Anterior cingulate cortex (tissue), 58 donors: ENCODE results near the gene FAM13A.
A peak's percentile ranks its signal among the peaks of the same experiment; 100 is the strongest.
"Not testable (repeated sequence)": the region's sequence is repeated elsewhere in the genome, so short reads cannot be mapped to it uniquely, and the experiment has no call there.

Source experiments
- DNase-seq, 58 donors: peaks; one replicate each; lab custom pipeline; 2025; lab: John Stamatoyannopoulos, UW

FAM13A gene

DNA sequence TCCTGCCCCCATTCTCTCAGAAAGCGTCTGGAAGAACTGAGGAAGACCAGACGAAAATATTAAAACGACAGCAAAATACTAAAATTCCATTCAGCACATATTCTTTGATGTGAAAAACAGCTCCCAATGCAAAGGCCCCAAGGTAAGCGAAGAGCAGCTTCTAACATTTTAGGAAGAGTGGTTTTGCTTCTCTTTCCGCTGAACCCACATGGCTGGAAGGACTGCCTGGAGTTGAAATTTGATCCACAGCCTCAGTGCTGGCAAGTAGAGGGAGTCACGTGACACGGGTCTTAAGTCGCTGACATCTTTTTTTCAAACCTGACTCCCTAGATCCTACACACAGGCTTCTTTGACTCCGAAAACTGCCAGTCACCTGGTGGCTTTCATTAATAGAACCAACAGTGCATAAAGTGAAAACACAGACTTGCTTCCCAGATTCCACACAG lies at the start of gene FAM13A:
Gene FAM13A, minus strand, starts transcription at position 233 of the 446 bp plus-strand sequence. Its CDS starts 221 bp downstream, at position 12.
- peak in 52 of 58 donors; percentile 1 to 70 (median 26) for DNase-seq

DNA sequence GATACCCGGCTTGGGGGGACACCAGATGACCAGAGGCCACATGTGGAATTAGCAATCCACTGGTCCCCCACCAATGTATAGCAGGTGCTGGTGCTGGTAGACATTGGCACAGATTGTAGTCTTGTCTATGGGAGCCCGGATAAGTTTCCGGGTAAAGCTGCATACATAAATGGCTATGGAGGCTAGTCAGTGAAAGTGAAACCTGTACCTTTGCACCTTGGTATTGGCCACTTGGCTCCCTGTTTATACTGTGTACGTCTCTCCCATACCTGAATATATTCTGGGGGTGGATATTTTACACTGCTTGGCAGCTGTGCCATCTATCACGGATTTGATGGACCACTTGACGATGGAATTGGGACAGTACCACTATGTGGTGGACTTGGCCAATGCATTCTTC lies 48.7 kb upstream of the FAM13A start:
- no peak for DNase-seq

DNA sequence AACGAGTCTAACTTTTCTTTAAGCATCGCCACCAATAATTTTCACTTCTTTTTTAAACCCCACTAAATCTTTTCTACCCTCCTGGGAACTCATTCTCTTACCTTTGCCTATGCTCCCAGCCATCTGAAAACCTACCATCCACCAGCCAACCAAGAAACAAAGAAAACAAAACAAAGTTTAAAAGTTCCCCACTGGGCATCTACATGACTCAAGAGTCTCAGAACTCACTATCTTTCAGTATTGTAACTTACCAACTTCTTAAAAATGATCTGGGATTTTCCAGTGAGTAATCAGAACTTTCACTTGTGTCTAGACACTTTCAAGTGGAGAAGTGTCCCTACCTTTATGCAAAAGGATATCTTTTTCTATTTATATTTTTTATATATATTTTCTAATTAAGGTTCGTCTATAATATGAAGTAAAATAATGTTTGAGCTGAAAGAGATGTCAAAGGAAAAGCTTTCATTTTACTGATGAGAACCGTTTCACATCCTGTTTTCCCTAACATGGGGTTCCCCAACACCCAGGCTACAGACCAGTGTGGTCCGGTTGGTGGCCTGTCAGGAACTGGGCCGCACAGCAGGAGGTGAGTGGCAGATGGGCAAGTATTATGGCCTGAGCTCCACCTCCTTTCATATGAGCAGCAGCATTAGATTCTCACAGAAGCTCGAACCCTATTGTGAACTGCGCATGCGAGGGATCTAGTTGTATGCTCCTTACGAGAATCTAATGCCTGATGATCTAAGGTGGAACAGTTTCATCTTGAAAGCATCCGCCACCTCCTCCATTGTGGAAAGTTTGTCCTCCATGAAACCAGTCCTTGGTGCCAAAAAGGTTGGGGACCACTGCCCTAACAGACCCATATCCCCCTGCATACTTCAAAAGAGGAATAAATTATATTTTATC lies 44.5 kb upstream of the FAM13A start:
- DNase-seq, result no peak

DNA sequence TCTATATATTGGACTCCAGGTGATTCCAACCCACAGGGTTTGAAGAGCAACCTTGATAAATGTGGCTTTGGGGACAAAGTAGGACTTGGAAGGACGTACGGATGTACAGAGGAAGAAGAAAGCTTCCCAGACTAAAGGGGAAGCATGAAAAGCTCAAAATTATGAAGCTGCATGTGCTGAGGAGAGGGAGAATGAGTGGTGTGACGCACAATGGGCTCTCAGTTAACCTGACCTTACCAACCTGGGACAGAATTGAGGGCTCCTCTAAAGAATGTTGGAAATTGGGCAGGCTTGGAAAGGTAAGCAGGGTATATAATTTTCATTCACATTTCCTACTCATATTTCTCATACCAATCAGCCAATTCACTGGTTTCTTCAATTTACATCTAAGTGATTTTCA lies 43.9 kb upstream of the FAM13A start:
- DNase-seq, result no peak

DNA sequence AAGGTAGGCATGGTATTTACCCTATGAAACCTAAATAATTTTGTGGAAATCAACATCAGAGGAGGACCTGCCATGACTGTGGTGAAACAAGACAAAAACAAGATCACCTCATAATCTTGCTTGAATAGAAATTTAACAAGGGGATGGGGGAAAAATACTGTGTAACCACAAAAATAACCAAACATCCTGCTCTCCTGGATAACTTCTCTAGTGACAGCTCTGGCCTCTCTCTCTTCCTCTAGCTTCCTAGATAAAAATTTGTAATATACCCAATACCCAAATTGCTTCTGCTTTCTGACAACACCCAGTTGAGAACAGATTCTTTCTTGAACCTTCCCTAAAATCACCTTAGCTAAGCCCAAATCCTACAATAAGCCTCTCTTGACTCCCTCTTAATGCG lies 42.5 kb upstream of the FAM13A start:
- no peak for DNase-seq

DNA sequence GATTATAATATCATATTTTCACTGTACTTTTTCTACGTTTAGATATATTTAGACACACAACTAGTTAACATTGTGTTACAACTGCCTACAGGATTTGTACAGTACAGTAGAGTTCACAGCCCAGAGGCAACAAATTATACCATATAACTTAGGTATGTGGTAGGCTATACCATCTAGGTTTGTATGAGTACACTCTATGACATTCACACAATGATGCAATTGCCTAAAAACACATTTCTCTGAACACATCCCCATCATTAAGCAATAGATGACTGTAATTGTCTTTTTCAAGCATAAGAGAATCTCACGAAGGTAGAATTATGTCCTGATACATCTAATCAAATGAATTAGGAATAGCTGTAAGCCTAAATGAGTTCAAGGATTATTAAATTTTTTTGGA lies 42.0 kb upstream of the FAM13A start:
- DNase-seq, result no peak

DNA sequence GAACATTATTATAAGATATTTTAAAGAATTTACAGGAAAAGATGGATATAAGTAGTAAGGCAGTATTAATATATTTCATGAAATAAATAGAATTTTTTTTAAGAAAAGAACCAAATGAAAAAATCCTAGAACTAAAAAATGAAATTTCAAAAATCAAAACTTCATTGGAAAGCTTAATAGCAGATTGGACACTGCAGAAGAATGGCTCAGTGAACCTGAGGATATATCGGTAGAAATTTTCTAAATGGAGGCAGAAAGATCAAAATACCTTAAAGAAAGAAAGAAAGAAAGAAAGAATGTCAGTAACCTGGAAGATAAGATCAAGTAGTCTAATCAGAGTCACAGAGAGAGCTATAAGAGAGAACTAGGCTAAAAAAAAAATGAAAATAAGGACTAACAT lies 21.3 kb upstream of the FAM13A start:
- no peak for DNase-seq

DNA sequence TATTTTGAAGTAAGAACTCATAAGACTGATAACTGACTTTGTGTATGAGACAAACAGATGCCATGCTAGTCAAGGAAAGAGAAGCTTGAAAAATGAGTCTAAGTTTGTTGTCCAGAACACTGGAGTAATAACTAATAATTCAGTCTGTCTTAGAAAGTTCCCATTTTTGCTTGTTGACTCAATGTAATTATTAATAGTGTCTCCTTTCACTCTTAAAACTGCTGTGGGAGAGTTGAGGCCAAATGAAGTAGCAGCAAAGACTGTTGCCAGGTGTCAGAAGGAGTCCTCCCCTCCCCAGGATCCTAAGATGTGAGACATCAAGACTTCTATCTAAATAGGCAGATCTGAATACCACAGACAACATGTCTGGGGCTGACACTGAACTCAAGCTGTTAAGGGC lies 20.8 kb upstream of the FAM13A start:
- DNase-seq, result no peak

DNA sequence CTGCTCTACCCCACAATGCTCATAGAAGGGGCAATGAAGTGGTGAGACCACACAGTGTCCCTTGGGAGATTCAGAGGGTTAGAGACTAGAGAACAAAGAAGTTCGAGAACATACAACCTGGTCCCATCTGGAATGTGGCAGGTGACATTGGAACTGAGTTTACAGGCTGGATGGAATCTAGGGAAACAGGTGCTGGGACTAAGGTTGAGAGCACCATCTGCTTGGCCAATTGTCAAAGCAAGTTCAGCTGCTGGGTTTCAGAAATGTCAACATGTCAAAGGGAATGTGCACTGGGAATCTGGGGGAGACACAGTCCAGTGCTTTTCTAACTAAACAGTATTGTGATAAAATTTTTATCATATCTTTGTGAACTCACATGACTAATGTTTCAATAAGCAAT lies 15.9 kb upstream of the FAM13A start:
- no peak for DNase-seq

DNA sequence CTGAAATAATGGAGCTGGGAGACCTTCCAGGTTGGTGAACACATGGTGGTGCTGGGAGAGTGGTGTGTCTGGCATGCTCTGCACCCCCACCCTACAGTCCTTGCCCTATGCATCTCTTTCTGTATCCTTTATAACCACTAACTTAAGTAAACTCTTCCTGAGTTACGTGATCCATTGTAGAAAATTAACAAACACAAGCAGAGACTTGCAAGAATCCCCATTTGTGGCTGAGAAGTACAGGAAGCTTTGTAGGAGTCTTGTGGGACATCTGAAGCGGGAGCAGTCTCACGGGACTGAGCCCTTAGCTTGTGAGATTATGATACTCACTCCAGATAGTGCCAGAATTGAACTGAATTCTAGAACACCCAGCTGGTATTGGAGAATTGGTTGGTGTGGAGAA lies 14.3 kb upstream of the FAM13A start:
- no peak for DNase-seq

DNA sequence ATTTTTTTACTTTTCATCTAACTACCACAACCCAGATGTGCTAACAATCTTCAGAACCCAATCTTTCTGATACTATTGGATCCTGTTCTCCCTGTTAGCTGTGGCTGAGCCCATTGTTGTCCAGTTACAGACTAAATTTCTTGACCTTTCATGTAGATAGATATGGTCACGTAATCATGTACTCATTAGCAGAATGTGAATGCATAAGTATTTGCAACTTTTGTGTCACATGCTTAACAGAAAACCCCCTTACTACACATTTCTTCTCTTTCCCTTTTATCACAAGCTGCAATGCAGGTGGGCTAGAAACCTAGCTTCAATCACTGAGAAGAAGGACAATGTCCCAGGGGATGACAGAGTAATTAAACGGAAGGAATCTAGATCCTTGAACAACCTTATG lies 13.1 kb upstream of the FAM13A start:
- no peak for DNase-seq

DNA sequence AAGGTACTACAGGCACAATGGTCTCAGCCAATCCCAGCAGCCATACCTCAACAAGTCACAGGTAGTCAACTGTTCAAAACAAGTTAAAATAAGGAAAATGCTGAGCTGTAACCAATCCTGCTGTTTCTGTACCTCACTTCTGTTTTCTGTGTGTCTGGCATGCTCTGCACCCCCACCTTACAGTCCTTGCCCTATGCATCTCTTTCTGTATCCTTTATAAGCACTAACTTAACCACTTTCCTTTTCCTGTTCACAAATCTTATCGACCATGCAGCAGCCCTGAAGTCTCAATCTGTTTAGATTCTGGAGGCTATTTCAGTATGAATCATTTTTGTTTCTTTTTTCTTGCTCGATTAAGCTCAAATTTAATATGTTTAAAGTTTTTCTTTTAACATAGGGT lies 12.5 kb upstream of the FAM13A start:
- no peak for DNase-seq

DNA sequence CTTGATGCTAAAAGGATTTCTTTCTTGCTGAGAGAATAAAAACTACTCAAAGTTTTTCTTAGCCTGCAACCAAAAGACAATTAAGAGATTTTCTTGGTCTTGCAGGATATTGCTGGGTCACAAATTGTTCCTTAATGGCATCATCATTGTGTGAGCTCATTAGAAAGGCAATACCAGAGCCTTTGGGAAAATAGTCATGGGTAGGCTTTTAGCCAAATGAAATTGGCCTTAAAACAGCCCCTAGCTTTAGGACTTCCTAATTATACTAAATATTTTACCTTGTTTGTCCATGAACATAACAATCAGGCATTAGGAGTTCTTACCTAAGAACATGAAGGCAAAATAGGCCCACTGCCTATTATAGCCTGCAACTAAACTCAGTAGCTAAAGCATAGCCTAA lies 10.4 kb upstream of the FAM13A start:
- no peak for DNase-seq

DNA sequence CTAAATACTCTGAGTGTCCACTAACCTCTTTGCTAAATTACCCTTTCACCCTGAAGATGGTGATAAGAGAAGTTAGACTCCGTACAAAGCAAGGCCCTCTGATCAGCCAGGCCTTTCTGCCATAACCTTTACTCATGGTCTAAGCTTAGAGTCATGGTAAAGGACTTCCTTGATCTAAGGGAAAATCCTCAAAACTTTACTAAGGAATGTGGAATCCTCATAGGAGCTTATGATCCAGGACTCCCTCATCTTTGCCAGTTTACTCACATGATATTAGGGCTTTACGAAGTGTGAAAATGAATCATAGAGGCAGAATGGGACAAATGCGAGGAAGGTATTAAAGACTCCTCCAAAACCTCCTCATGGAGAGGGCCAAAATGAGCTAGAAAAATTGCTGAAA lies 7.9 kb upstream of the FAM13A start:
- no peak for DNase-seq

DNA sequence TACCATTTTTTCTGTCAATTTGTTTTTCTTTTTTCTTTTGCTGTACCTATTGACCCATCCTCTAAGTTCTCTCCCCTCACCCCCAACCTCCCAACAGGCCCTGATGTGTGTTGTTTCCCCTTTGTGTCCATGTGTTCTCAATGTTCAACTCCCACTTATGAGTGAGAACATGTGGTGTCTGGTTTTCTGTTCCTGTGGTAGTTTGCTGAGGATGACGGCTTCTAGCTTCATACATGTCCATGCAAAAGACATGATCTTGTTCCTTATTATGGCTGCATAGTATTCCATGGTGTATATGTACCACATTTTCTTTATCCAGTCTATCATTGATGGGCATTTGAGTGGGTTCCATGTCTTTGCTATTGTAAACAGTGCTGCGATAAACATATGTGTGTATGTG lies 859 bp upstream of the FAM13A start:
- not testable (repeated sequence) for DNase-seq

DNA sequence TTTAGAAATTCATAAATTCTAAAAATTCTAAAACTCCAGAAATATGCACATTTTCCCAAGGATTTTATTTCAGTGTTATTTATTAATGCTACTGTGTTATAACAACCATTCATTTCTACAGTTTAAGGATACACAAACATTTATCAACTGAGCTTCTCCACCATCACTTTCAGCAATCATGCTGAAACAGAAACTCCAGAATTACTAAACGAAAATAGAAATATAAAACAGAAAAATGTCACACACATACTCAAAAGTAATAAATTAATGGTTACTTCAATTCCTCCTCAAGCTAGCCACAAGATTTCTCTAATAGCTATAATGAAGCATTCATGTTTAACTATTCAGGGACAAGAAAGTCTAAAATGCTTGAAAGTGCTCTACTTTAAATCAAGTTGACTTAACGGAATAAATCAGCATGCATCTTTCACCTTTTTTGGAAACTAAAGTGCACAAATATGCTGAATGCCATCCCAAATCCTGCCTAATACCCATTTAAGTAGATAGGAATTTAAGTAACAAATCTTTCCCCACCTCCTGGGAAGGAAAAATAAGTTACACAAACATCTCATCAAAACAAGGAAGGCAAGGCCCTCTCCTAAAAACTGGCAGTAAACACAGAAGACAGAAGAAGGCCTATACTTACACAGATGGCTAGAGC lies 563 bp downstream of the FAM13A start:
- no peak for DNase-seq

DNA sequence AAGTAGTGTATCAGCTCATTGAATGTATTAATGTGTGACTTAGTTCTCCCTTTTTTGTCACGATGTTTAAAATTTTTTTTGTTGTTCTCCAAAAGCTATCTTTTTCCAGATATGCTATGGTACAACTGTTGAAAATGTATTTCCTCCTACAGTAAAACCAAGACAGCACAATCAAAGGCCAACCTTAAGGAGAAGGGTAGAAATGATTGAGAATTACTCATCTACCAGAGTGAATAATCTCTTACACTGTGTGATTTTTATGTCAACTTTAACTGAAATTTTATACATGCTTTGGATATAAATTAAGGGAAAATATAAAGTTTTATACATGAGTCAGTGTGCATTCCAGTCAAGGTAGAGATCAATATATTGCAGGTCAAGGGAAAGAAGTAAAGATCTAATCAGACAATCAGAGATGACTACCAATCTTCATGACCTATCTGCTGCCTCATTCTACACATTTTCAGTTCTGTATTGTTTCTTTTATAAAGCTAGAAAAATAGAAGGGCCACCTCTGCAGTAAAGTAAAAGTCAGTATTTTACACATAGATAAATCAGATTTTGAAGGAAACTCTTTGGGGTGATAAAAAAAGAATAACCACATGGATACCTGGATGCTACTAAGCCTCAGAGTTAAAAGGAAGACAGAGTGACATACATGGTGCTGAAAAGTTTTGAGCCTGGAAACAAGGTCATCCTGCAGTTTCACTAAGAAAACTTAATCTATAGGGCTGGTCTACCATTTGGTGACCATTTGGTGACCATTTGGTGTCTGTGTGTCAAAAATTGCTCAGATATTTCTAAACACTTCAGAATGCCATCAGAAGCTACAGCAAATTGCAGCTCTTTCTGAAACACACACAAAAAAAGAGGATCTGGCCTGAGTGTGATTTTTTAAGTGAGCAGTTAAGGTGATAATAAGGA lies 1.6 kb downstream of the FAM13A start:
- DNase-seq, result no peak

DNA sequence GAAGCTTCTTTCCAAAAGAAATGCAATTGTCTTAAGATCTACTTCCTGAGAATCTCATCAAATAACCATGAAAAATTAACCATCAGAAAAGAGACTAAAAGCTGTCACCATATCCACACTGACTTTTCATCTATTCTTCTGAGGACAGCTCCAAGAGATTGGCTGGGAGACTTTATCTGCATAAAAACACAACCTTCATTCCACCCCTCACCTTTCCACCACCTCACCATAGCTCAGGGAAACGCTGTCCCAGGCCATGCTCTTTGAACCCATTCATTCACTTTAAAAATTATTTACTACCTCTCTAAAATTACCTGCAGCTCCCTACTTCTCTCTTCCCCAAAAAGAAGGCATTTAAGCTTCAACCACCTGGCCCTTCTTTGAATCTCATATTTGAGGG lies 2.4 kb downstream of the FAM13A start:
- DNase-seq, result no peak

DNA sequence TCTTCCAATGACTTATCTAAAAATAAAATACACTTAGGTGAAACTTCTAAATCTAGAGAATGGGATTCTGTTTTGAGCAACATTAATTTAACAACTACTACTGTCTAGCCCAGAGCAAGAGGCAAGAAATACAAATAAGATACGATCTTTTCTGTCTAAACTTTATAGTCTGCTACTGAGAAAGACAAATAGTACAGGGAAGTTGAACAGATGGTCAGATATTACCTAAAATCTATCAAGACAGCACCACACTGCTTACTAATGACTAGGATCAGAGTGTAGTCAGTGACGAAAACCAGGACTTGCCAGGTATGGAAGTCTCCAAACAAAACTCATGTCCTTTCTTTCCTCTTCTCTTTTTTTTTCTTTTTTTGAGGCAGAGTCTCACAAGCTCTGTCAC lies 7.1 kb downstream of the FAM13A start:
- DNase-seq, result no peak

DNA sequence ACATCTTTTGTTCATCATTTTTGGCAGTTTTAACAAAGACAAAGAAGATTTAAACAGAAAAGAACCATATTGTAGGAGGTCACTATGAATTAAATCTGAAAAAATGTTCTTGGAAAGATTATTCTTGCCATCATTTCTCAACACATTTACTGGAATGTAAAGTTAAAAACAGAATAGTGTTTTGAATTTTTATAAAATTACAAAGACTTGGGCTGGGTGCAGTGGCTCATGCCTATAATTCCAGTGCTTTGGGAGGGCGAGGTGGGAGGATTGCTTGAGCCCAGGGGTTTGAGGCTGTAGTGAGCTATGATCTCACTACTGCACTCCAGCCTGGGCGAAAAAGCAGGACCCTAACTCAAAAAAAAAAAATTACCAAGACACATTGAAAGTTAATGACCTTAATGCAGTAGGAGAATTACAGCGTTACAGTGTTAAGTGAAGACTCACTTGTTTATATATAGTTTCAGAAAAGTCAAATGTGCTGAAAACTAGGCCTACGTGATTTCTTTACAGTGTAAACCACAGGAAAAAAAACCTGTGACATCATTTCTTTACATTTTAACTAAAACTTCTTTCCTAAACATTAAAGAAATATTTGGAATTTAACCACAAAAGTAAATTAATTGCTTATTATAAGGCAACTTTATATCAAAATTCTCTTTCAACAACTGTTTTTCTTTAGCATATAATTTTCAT lies 7.9 kb downstream of the FAM13A start:
- DNase-seq, result no peak
